ENCODE results near the gene EPAS1.

- TF ChIP-seq CTCF (IDR thresholded peaks at IDR 0.05) (no peak), FOXJ3 (CRISPR knock-in tag; IDR thresholded peaks at IDR 0.05; ENCODE audit: borderline replicate concordance) (no peak), CBFB (CRISPR knock-in tag; IDR thresholded peaks at IDR 0.05; ENCODE audit: low read depth) (no peak), GABPB1 (CRISPR knock-in tag; IDR thresholded peaks at IDR 0.05) (no peak), JUN (CRISPR knock-in tag; IDR thresholded peaks at IDR 0.05) (no peak), ATF3 (CRISPR knock-in tag; conservative IDR thresholded peaks at IDR 0.05) (no peak), ETV6 (CRISPR knock-in tag; IDR thresholded peaks at IDR 0.05) (no peak), ZNF138 (CRISPR knock-in tag; conservative IDR thresholded peaks at IDR 0.05) (no peak), TCF7 (CRISPR knock-in tag; IDR thresholded peaks at IDR 0.05; ENCODE audit: low read depth) (no peak), MYBL2 (CRISPR knock-in tag; IDR thresholded peaks at IDR 0.05) (no peak), HMGXB4 (CRISPR knock-in tag; IDR thresholded peaks at IDR 0.05) (no peak), NR1H2 (CRISPR knock-in tag; IDR thresholded peaks at IDR 0.05) (no peak)
Observed at GRCh38 chr2:46267616-46268015, 29.6 kb upstream of the EPAS1 start.

Data from WTC11 (cell line).